ENCODE data around the gene BAD. TPM values are rescaled to one million over a fixed set of nuclear protein-coding genes. Genes with fewer than 3 reads are reported as not detected.

The BAD gene
- total and polyA plus RNA-seq, 2 of the 13 experiments (the other 11 are each of a cell fraction or from before 2014, with no cell fraction given): 17.9 to 28.5 TPM

DNA sequence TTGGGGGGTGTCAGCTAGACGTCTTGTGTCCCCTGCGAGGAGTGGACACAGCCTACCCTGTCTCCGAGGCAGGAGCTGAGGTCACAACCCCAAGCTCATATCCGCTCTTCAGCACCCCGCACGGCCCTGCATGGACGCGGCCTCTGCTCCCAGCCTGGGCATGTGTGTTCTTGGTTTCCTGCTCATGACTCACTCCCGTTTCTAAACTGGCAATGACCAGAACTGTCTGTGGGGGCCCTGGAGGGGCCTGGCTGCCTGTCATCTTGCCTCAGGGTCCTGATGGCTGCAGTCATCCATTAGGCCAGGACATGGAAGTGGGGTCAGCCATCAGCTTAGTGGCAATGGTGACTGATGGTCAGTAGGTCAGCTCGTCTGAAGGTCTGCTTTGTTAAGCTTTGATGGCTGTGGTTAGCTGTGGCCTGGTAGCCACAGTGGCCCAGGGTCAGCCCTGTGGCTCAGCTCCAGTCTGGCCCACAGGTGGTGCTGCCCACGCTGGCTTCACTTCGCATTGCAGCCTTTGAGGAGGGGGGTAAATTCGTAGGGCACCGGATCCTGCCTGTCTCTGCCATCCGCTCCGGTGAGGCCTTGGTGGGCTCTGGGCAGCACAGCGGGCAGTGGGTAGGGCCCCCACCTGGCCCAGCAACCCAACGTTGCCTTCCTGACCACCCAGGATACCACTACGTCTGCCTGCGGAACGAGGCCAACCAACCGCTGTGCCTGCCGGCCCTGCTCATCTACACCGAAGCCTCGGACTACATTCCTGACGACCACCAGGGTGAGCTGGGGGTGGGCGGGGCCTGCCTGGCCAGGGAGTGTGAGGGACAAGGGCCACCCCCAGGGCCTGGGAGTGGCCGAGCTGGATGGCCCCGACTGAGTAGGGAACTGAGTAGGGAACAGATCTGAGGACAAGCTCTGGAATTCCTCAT, 21.2 kb downstream of the BAD start:
- no TSS peak for BruUV-seq (replicated peaks)
- H3K4me1 ChIP-seq (ENCODE audit: insufficient read depth, low read length): peaks cover 8% of the 10 kb centered on the region
- H3K36me3 ChIP-seq (replicated peaks in 1 of 2; ENCODE audit: control insufficient read depth in 1 of 2, insufficient read depth in 2 of 2, low read length in 2 of 2): peaks cover 8 to 35% of the 10 kb centered on the region in 2 experiments; a peak in 4 of 5 replicates
- no peak overlapping the region for H3K27ac ChIP-seq (ENCODE audit: extremely low read length, insufficient read depth, low read length)
- intact Hi-C loops (cut with micrococcal nuclease; ENCODE audit: unreplicated experiment) (no loop called here), in situ Hi-C loops (cut with HindIII; ENCODE audit: extremely low pct_ligation_motif_present, low pct_unique_long_range_greater_than_20kb) (no loop called here)
- POLR2A ChIA-PET: no interaction called here
- no peak overlapping the region for H3K4me2 ChIP-seq (ENCODE audit: low read depth, low read length)
- no peak overlapping the region for H3K4me3 ChIP-seq (replicated peaks in 1 of 3; ENCODE audit: insufficient read depth in 1 of 3, low read depth in 2 of 3, low read length in 3 of 3)
- no peak overlapping the region for H2AFZ ChIP-seq (ENCODE audit: low read length)
- FAIRE-seq: no peak
- CTCF ChIA-PET (ENCODE audit: low intra/inter-chr PET ratio, low total read pairs): no interaction called here
- TF ChIP-seq THAP11 (CRISPR knock-in tag; IDR thresholded peaks at IDR 0.05) (no peak), NR1H2 (CRISPR knock-in tag; IDR thresholded peaks at IDR 0.05; ENCODE audit: borderline replicate concordance, low read depth) (no peak), EZH2 (conservative IDR thresholded peaks at IDR 0.05; ENCODE audit: low read depth, low read length) (no peak), TAF1 (CRISPR knock-in tag; IDR thresholded peaks at IDR 0.05) (no peak), STAT5B (CRISPR knock-in tag; IDR thresholded peaks at IDR 0.05) (no peak), ZNF772 (CRISPR knock-in tag; IDR thresholded peaks at IDR 0.05) (no peak), FOXK1 (CRISPR knock-in tag; IDR thresholded peaks at IDR 0.05; ENCODE audit: borderline replicate concordance, low read depth) (no peak)
- TF ChIP-seq, protein P1, sequence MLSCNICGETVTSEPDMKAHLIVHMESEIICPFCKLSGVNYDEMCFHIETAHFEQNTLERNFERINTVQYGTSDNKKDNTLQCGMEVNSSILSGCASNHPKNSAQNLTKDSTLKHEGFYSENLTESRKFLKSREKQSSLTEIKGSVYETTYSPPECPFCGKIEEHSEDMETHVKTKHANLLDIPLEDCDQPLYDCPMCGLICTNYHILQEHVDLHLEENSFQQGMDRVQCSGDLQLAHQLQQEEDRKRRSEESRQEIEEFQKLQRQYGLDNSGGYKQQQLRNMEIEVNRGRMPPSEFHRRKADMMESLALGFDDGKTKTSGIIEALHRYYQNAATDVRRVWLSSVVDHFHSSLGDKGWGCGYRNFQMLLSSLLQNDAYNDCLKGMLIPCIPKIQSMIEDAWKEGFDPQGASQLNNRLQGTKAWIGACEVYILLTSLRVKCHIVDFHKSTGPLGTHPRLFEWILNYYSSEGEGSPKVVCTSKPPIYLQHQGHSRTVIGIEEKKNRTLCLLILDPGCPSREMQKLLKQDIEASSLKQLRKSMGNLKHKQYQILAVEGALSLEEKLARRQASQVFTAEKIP (CRISPR knock-in tag; IDR thresholded peaks at IDR 0.05; ENCODE audit: borderline replicate concordance): no peak
- ATAC-seq: no peak
- no peaks in the 10 kb centered on the region for H3K9me3 ChIP-seq (ENCODE audit: low read length)
- no peaks in the 10 kb centered on the region for H3K79me2 ChIP-seq (ENCODE audit: insufficient read depth, low read length)
- WGBS (ENCODE audit: low lambda C conversion rate): 86% methylated on average over 2 of the region's 29 CpGs
- no peaks in the 10 kb centered on the region for H3K27me3 ChIP-seq (ENCODE audit: control insufficient read depth in 1 of 2, insufficient read depth in 2 of 2, low read length in 2 of 2)
- H3K9ac ChIP-seq (ENCODE audit: insufficient read depth, low read depth, low read length): no peak overlapping the region
- no peaks in the 10 kb centered on the region for H4K20me1 ChIP-seq (ENCODE audit: insufficient read depth, low read length)
- DNase-seq (ENCODE audit: low spot score): no peak
